ENCODE results near the gene ARRDC5. TPM values are rescaled to one million over a fixed set of nuclear protein-coding genes. Genes with fewer than 3 reads are reported as not detected.

Gene ARRDC5
- not detected in 2 replicates for total RNA-seq

GRCh38 chr19:4902796-4903195 is at the start of gene ARRDC5:
Gene ARRDC5 (minus strand): TSS chr19:4902896. CDS start chr19:4902825, 71 bp downstream.

GRCh38 chr19:4909156-4909896 is 6.6 kb upstream of the ARRDC5 start, which contains the start of gene UHRF1:
Gene UHRF1 (plus strand): TSS chr19:4909501. CDS start chr19:4910886, 1,385 bp downstream.

GRCh38 chr19:4867534-4868285 is 35.0 kb downstream of the ARRDC5 start, which contains the start of gene PLIN3:
Gene PLIN3 (minus strand): TSS chr19:4867667. CDS start chr19:4861394, 6,273 bp downstream.

Other genes starting within 250 kb of the ARRDC5 start
- gene MYDGF, start 232.6 kb downstream of the ARRDC5 start, total RNA-seq = 71.8 and 118 TPM in 2 replicates
- 35.9 and 54.5 TPM in 2 replicates for gene DPP9, start 179.1 kb downstream of the ARRDC5 start, total RNA-seq
- 10.6 and 11.1 TPM in 2 replicates for gene FEM1A, start 111.2 kb downstream of the ARRDC5 start, total RNA-seq
- 3.0 and 4.3 TPM in 2 replicates for gene TICAM1, start 71.2 kb downstream of the ARRDC5 start, total RNA-seq
- 94.8 and 97.3 TPM in 2 replicates for gene PLIN3, start 35.2 kb downstream of the ARRDC5 start, total RNA-seq
- 5.3 and 5.7 TPM in 2 replicates for gene UHRF1, start 6.6 kb upstream of the ARRDC5 start, total RNA-seq
- 23.9 and 28.4 TPM in 2 replicates for gene KDM4B, start 66.2 kb upstream of the ARRDC5 start, total RNA-seq

Measured in pericardium fibroblast (primary cell).